GM23338 (cell line): ENCODE data around the gene CRYZL1. TPM values are rescaled to one million over a fixed set of nuclear protein-coding genes. Genes with fewer than 3 reads are reported as not detected.

Source experiments
- ATAC-seq: fragments of 200-7000 bp; cut with Tn5 transposase; 3 replicates; pipeline ENCODE4 v1.9.1; 2020
- DNase-seq: peaks from one replicate; pipeline ENCODE4 v3.0.0-alpha.2; 2015; ENCODE audit warnings: low spot score
- H2AFZ ChIP-seq: fragments of 200-600 bp; sonication (generic); 2 replicates; pipeline ENCODE4 v1.8.0; 2016; ENCODE audit warnings: antibody characterized with exemption, mild to moderate bottlenecking, moderate library complexity
- H3F3A ChIP-seq: fragments of 200-600 bp; sonication (generic); replicated peaks from 2 replicates; pipeline ENCODE4 v1.8.0; 2017; ENCODE audit warnings: antibody characterized with exemption, mixed run types, low read depth
- H3K27ac ChIP-seq: fragments of 200-600 bp; sonication (generic); 2 replicates; pipeline ENCODE4 v1.6.1; 2016; ENCODE audit warnings: low read depth
- H3K27me3 ChIP-seq: fragments of 200-600 bp; sonication (generic); 2 replicates; pipeline ENCODE4 v1.8.0; 2016; ENCODE audit warnings: mild to moderate bottlenecking, mixed run types, moderate library complexity; ENCODE audit not compliant: insufficient read depth
- H3K36me3 ChIP-seq: fragments of 200-600 bp; sonication (generic); 2 replicates; pipeline ENCODE4 v1.8.0; 2016; ENCODE audit warnings: mild to moderate bottlenecking; ENCODE audit not compliant: insufficient read depth
- H3K4me1 ChIP-seq: fragments of 200-600 bp; sonication (generic); 2 replicates; pipeline ENCODE4 v1.8.0; 2016; ENCODE audit warnings: mild to moderate bottlenecking, moderate library complexity; ENCODE audit not compliant: insufficient read depth
- H3K4me2 ChIP-seq: fragments of 200-600 bp; sonication (generic); 2 replicates; pipeline ENCODE4 v1.7.1; 2017; ENCODE audit warnings: mixed run types
- H3K4me3 ChIP-seq: fragments of 200-600 bp; sonication (generic); 2 replicates; pipeline ENCODE4 v1.6.1; 2016; ENCODE audit warnings: mixed run types
- H3K79me2 ChIP-seq: fragments of 200-600 bp; sonication (generic); replicated peaks from 2 replicates; pipeline ENCODE4 v1.8.0; 2017; ENCODE audit warnings: mild to moderate bottlenecking; ENCODE audit not compliant: insufficient read depth
- H3K9me2 ChIP-seq: fragments of 200-600 bp; sonication (generic); 2 replicates; pipeline ENCODE4 v1.8.0; 2017; ENCODE audit not compliant: insufficient read depth
- H4K20me1 ChIP-seq: fragments of 200-600 bp; sonication (generic); replicated peaks from 2 replicates; pipeline ENCODE4 v1.8.0; 2017; ENCODE audit warnings: mild to moderate bottlenecking; ENCODE audit not compliant: insufficient read depth
- H3K27ac Mint-ChIP-seq: 2 replicates; pipeline ENCODE4 v1.8.0; 2020; ENCODE audit warnings: inconsistent platforms, mild to moderate bottlenecking, moderate library complexity, mixed read lengths
- H3K27me3 Mint-ChIP-seq: 3 replicates; pipeline ENCODE4 v1.8.0; 2022; ENCODE audit warnings: low read depth, mild to moderate bottlenecking, moderate library complexity, mixed read lengths, inconsistent platforms; ENCODE audit not compliant: insufficient read depth, poor library complexity
- H3K36me3 Mint-ChIP-seq: 3 replicates; pipeline ENCODE4 v1.8.0; 2021; ENCODE audit warnings: low read depth, mild to moderate bottlenecking, inconsistent platforms, moderate library complexity, mixed read lengths
- H3K4me1 Mint-ChIP-seq: 3 replicates; pipeline ENCODE4 v1.8.0; 2020; ENCODE audit warnings: mild to moderate bottlenecking, inconsistent platforms, mixed read lengths
- H3K4me3 Mint-ChIP-seq: 3 replicates; pipeline ENCODE4 v1.8.0; 2021; ENCODE audit warnings: moderate library complexity, mild to moderate bottlenecking, inconsistent platforms, mixed read lengths
- H3K9me3 Mint-ChIP-seq: 3 replicates; pipeline ENCODE4 v1.8.0; 2020; ENCODE audit warnings: moderate library complexity, mild to moderate bottlenecking, inconsistent platforms, mixed read lengths
- CREB1 ChIP-seq: fragments of 250-450 bp; sonication (Bioruptor Pico); IDR thresholded peaks from 2 replicates; pipeline ENCODE4 v1.5.0; 2020; ENCODE audit warnings: low read depth, mild to moderate bottlenecking, moderate library complexity
- CTCF ChIP-seq, 2 experiments: fragments of 200-600 bp in 1 of 2; sonication (generic) in 1 of 2; conservative IDR thresholded peaks; 2 replicates each; pipeline versions ENCODE4 v1.5.1 to v1.6.1; 2016 to 2017; ENCODE audit warnings: antibody characterized with exemption in 2 of 2, low read depth in 2 of 2, mild to moderate bottlenecking in 2 of 2, moderate library complexity in 1 of 2
- ETS1 ChIP-seq: IDR thresholded peaks from 2 replicates; pipeline ENCODE4 v1.6.1; 2016; ENCODE audit warnings: antibody characterized with exemption
- EZH2 ChIP-seq: fragments of 200-600 bp; sonication (generic); IDR thresholded peaks from one replicate; pipeline ENCODE4 v1.8.0; 2017; ENCODE audit warnings: antibody characterized with exemption, mild to moderate bottlenecking, low read depth; ENCODE audit not compliant: unreplicated experiment
- EZH2phosphoT487 ChIP-seq: fragments of 200-600 bp; sonication (generic); IDR thresholded peaks from one replicate; pipeline ENCODE4 v1.8.1; 2018; ENCODE audit warnings: antibody characterized with exemption; ENCODE audit not compliant: unreplicated experiment
- JUNB ChIP-seq: IDR thresholded peaks from one replicate; pipeline ENCODE4 v1.6.1; 2016; ENCODE audit warnings: antibody characterized with exemption; ENCODE audit not compliant: unreplicated experiment
- NANOG ChIP-seq: IDR thresholded peaks from 2 replicates; pipeline ENCODE4 v1.6.1; 2016; ENCODE audit warnings: antibody characterized with exemption, borderline replicate concordance
- POLR2AphosphoS5 ChIP-seq: IDR thresholded peaks from 2 replicates; pipeline ENCODE4 v1.6.1; 2016; ENCODE audit warnings: antibody characterized with exemption, low read depth
- STAT1 ChIP-seq: IDR thresholded peaks from one replicate; pipeline ENCODE4 v1.6.1; 2016; ENCODE audit warnings: antibody characterized with exemption; ENCODE audit not compliant: unreplicated experiment
- ZNF114 ChIP-seq: fragments of 250-450 bp; sonication (Bioruptor Pico); IDR thresholded peaks from 2 replicates; pipeline ENCODE4 v1.5.0; 2020; ENCODE audit warnings: mild to moderate bottlenecking, moderate library complexity
- ZNF331 ChIP-seq: fragments of 250-450 bp; sonication (Bioruptor Pico); IDR thresholded peaks from 2 replicates; pipeline ENCODE4 v1.5.0; 2020; ENCODE audit warnings: low read depth, mild to moderate bottlenecking, moderate library complexity
- ZNF462 ChIP-seq: fragments of 250-450 bp; sonication (Bioruptor Pico); IDR thresholded peaks from 2 replicates; pipeline ENCODE4 v1.5.0; 2020; ENCODE audit warnings: mild to moderate bottlenecking, moderate library complexity
- polyA plus RNA-seq: library from polyadenylated mRNA; unstranded; fragments of >200 nt; fragmentation: Nextera tagmentation; extraction: Ambion mirVana; gene quantifications from 2 replicates; pipeline ENCODE4 v1.2.1, GENCODE V29; 2016
- total RNA-seq: library from RNA; depleted of rRNA; stranded (reverse); fragments of >200 nt; shearing (Covaris generic); gene quantifications from 2 replicates; pipeline ENCODE4 v1.2.3, GENCODE V29; 2014
- TF ChIP-seq, protein P1 (sequence below): IDR thresholded peaks from one replicate; pipeline ENCODE4 v1.6.1; 2018; ENCODE audit warnings: antibody characterized with exemption; ENCODE audit not compliant: unreplicated experiment

Gene CRYZL1
- total and polyA plus RNA-seq, 2 experiments from 2014 or later: 23.8 to 40.5 TPM

DNA sequence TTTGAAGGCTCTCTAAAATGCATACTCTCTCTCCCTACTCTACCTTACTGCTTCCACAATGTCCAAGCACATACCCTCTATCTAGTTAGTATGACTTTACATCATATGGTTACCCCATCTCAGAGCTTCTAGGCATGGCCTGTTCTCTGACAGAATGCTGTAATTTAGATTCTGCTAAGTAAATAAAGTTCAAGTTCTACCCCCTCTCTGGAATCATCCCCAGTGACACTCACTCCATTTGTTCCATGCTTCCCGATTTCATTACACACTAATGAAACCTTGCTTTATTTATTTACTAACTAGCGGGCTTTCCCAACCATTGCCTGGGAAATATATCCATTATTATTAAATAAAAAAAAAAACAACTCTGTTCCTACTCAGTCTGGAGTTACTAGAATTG is 7.3 kb downstream of the CRYZL1 start:
- TF ChIP-seq CREB1 (no peak), ZNF462 (CRISPR knock-in tag) (no peak), NANOG (no peak), ETS1 (no peak), CTCF (conservative IDR thresholded peaks at IDR 0.05; ENCODE audit: low read depth in 2 of 2) (no peak), ZNF114 (no peak), EZH2 (no peak), ZNF331 (CRISPR knock-in tag) (no peak), POLR2AphosphoS5 (no peak), EZH2phosphoT487 (no peak), JUNB (no peak), STAT1 (no peak)
- TF ChIP-seq, protein P1, sequence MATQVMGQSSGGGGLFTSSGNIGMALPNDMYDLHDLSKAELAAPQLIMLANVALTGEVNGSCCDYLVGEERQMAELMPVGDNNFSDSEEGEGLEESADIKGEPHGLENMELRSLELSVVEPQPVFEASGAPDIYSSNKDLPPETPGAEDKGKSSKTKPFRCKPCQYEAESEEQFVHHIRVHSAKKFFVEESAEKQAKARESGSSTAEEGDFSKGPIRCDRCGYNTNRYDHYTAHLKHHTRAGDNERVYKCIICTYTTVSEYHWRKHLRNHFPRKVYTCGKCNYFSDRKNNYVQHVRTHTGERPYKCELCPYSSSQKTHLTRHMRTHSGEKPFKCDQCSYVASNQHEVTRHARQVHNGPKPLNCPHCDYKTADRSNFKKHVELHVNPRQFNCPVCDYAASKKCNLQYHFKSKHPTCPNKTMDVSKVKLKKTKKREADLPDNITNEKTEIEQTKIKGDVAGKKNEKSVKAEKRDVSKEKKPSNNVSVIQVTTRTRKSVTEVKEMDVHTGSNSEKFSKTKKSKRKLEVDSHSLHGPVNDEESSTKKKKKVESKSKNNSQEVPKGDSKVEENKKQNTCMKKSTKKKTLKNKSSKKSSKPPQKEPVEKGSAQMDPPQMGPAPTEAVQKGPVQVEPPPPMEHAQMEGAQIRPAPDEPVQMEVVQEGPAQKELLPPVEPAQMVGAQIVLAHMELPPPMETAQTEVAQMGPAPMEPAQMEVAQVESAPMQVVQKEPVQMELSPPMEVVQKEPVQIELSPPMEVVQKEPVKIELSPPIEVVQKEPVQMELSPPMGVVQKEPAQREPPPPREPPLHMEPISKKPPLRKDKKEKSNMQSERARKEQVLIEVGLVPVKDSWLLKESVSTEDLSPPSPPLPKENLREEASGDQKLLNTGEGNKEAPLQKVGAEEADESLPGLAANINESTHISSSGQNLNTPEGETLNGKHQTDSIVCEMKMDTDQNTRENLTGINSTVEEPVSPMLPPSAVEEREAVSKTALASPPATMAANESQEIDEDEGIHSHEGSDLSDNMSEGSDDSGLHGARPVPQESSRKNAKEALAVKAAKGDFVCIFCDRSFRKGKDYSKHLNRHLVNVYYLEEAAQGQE: no peak
- no peak for ATAC-seq

More for the DNA sequence above, 7.3 kb downstream of the CRYZL1 start:
- Histone ChIP-seq H3K27ac (no peak overlapping the region), H3K9me2 (no peaks in the 10 kb centered on the region), H3K79me2 (peaks cover 19% of the 10 kb centered on the region), H3F3A (no peaks in the 10 kb centered on the region), H3K4me2 (no peak overlapping the region), H2AFZ (no peak overlapping the region), H4K20me1 (0 out of 2 replicates have a peak, but pooled peaks cover 3% of the 10 kb centered on the region), H3K4me3 (no peak overlapping the region), H3K36me3 (no peaks in the 10 kb centered on the region; the same call in 1 of the 2 replicates), H3K27me3 (no peaks in the 10 kb centered on the region), H3K4me1 (no peaks in the 10 kb centered on the region; the same call in 1 of the 2 replicates)
- no peak overlapping the region for H3K27ac Mint-ChIP-seq
- peaks cover 8% of the 10 kb centered on the region; the same call in 2 of the 3 replicates for H3K4me1 Mint-ChIP-seq
- H3K36me3 Mint-ChIP-seq: peaks cover 17% of the 10 kb centered on the region
- no peaks in the 10 kb centered on the region for H3K9me3 Mint-ChIP-seq
- no peak overlapping the region for H3K4me3 Mint-ChIP-seq
- H3K27me3 Mint-ChIP-seq: peaks cover 6% of the 10 kb centered on the region
- DNase-seq: no peak
